Endothelial cell of umbilical vein (primary cell): ENCODE data around the gene NFYC. TPM values are rescaled to one million over a fixed set of nuclear protein-coding genes. Genes with fewer than 3 reads are reported as not detected.

ENCODE experiments used
- BruUV-seq: library from RNA; stranded (reverse); fragments of 400-500 nt; replicated peaks from 2 replicates; lab custom pipeline; 2021; lab: Mats Ljungman, UMichigan
- CTCF ChIA-PET: fragments of 300-600, 350-600 bp; sonication (Branson Sonifier 250); formaldehyde crosslinking; loops from one replicate; lab custom pipeline; 2021; ENCODE audit warnings: antibody characterized with exemption, inconsistent platforms; lab: Charles Lee
- POLR2A ChIA-PET: fragments of 300-600, 350-600 bp; sonication (Branson Sonifier 250); formaldehyde crosslinking; loops from one replicate; lab custom pipeline; 2021; ENCODE audit warnings: antibody characterized with exemption, inconsistent platforms; lab: Charles Lee
- DNase-seq: peaks from one replicate; pipeline ENCODE4 v3.0.0-alpha.2; 2011; ENCODE audit warnings: low read depth, low spot score
- FAIRE-seq: peaks from 2 replicates; lab custom pipeline; 2011; peaks lifted over from hg19 to GRCh38; lab: Jason Lieb, UNC
- H2AFZ ChIP-seq: 2 replicates; pipeline ENCODE4 v1.6.0; 2012; ENCODE audit warnings: low read depth, low read length, control low read depth, inconsistent platforms
- H3K27ac ChIP-seq: 2 replicates; pipeline ENCODE4 v1.5.1; 2011; ENCODE audit warnings: low read depth, mild to moderate bottlenecking, control low read depth, low read length, moderate library complexity; ENCODE audit not compliant: insufficient read depth
- H3K27me3 ChIP-seq, 2 experiments: 2 replicates each; pipeline versions ENCODE4 v1.6.0 to v1.6.1; 2011; ENCODE audit warnings: low read length in 2 of 2, mixed read lengths in 1 of 2; ENCODE audit not compliant: control insufficient read depth in 2 of 2, insufficient read depth in 2 of 2
- H3K36me3 ChIP-seq, 2 experiments: 2 replicates in 1 of 2; 3 replicates in 1 of 2; pipeline ENCODE4 v1.5.1; 2011; ENCODE audit warnings: low read length in 2 of 2, mild to moderate bottlenecking in 1 of 2, moderate library complexity in 1 of 2; ENCODE audit not compliant: control insufficient read depth in 2 of 2, insufficient read depth in 2 of 2; ENCODE audit errors: extremely low read depth in 1 of 2
- H3K4me1 ChIP-seq: 3 replicates; pipeline ENCODE4 v1.5.1; 2011; ENCODE audit warnings: mild to moderate bottlenecking, low read length; ENCODE audit not compliant: control insufficient read depth, insufficient read depth; ENCODE audit errors: extremely low read depth
- H3K4me2 ChIP-seq: 2 replicates; pipeline ENCODE4 v1.6.1; 2011; ENCODE audit warnings: low read length, control low read depth, mixed read lengths; ENCODE audit not compliant: insufficient read depth
- H3K4me3 ChIP-seq, 3 experiments: fragments of 200-600 bp in 1 of 3; sonication (generic), shearing (Covaris generic) in 1 of 3; replicated peaks in 1 of 3; 2 replicates each; pipeline ENCODE4 v1.5.1; 2011 to 2016; ENCODE audit warnings: control low read depth in 3 of 3, low read length in 3 of 3, mild to moderate bottlenecking in 2 of 3, inconsistent platforms in 1 of 3, low read depth in 1 of 3, moderate library complexity in 1 of 3; ENCODE audit not compliant: insufficient read depth in 1 of 3
- H3K79me2 ChIP-seq: 2 replicates; pipeline ENCODE4 v1.6.0; 2012; ENCODE audit warnings: low read length, inconsistent platforms; ENCODE audit not compliant: control insufficient read depth, insufficient read depth
- H3K9ac ChIP-seq: replicated peaks from 2 replicates; pipeline ENCODE3; 2011; ENCODE audit warnings: low read length, control low read depth; ENCODE audit not compliant: insufficient read depth; ENCODE audit errors: extremely low read depth
- H3K9me1 ChIP-seq: replicated peaks from 3 replicates; pipeline ENCODE4 v1.6.0; 2011; ENCODE audit warnings: mild to moderate bottlenecking, low read length; ENCODE audit not compliant: control insufficient read depth, insufficient read depth; ENCODE audit errors: extremely low read depth
- H3K9me3 ChIP-seq: replicated peaks from 2 replicates; pipeline ENCODE4 v1.5.1; 2012; ENCODE audit warnings: low read length, inconsistent platforms; ENCODE audit not compliant: control insufficient read depth, insufficient read depth
- H4K20me1 ChIP-seq: replicated peaks from 2 replicates; pipeline ENCODE3; 2011; ENCODE audit warnings: mild to moderate bottlenecking, low read length; ENCODE audit not compliant: control insufficient read depth, insufficient read depth; ENCODE audit errors: extremely low read depth
- CTCF ChIP-seq, 2 donors: IDR thresholded peaks; 1 replicate in 1 of 2; 2 replicates in 1 of 2; pipeline ENCODE4 v1.5.1; 2011; ENCODE audit warnings: low read length in 2 of 2, mild to moderate bottlenecking in 2 of 2, moderate library complexity in 2 of 2, control low read depth in 1 of 2, inconsistent platforms in 1 of 2, low read depth in 1 of 2; ENCODE audit not compliant: insufficient read depth in 1 of 2; ENCODE audit errors: extremely low read depth in 1 of 2
- EZH2 ChIP-seq: IDR thresholded peaks from 2 replicates; pipeline ENCODE4 v1.6.1; 2012; ENCODE audit warnings: borderline replicate concordance, low read depth, mild to moderate bottlenecking, moderate library complexity, low read length, inconsistent platforms; ENCODE audit not compliant: severe bottlenecking
- FOS ChIP-seq: IDR thresholded peaks from 2 replicates; pipeline ENCODE4 v1.6.1; 2011; ENCODE audit warnings: mild to moderate bottlenecking, low read length, moderate library complexity, borderline replicate concordance; ENCODE audit not compliant: insufficient read depth
- GATA2 ChIP-seq: IDR thresholded peaks from 2 replicates; pipeline ENCODE4 v1.7.0; 2011; ENCODE audit warnings: low read depth, mild to moderate bottlenecking, moderate library complexity, mixed read lengths, low read length; ENCODE audit not compliant: insufficient read length, insufficient read depth
- JUN ChIP-seq: IDR thresholded peaks from 2 replicates; pipeline ENCODE4 v1.6.1; 2011; ENCODE audit warnings: borderline replicate concordance, low read depth; ENCODE audit not compliant: insufficient read length, insufficient read depth
- MAX ChIP-seq: IDR thresholded peaks from 2 replicates; pipeline ENCODE4 v1.6.1; 2011; ENCODE audit not compliant: insufficient read depth, insufficient read length
- MYC ChIP-seq: IDR thresholded peaks from one replicate; pipeline ENCODE4 v1.6.1; 2011; ENCODE audit warnings: mild to moderate bottlenecking, low read depth, low read length
- POLR2A ChIP-seq: IDR thresholded peaks from 2 replicates; pipeline ENCODE4 v1.6.1; 2012; ENCODE audit warnings: low read depth, mild to moderate bottlenecking, control low read depth, low read length
- dilution Hi-C: fragments of 300-500 bp; cut with MboI; formaldehyde crosslinking; loops from one replicate; pipeline ENCODE4 v1.15.0; 2019; ENCODE audit warnings: low sequenced_read_pairs; ENCODE audit not compliant: extremely low pct_ligation_motif_present
- intact Hi-C: fragments of 100-400 bp; cut with micrococcal nuclease; formaldehyde crosslinking; loops from one replicate; pipeline ENCODE4 v1.10.0; 2022
- polyA plus RNA-seq, 4 experiments: library from polyadenylated mRNA; depleted of rRNA in 3 of 4; stranded (reverse) in 3 of 4; unstranded in 1 of 4; fragments of >200 nt; gene quantifications; 2 replicates each; pipeline versions ENCODE4 v1.2.1 to v1.2.3, GENCODE V29; 2011 to 2012; ENCODE audit warnings: missing spikeins in 1 of 4
- total RNA-seq: library from RNA; stranded (reverse); gene quantifications from 2 replicates; pipeline ENCODE4 v1.2.3, GENCODE V29; 2021

The NFYC gene
- total and polyA plus RNA-seq, 2 donors (not counting 3 experiments of a cell fraction or from before 2014, with no cell fraction given), result 51.1 to 81.7 TPM

- peaks cover 0 to 9% of the 10 kb centered on the region in 2 experiments for H3K27me3 ChIP-seq
- H3K27ac ChIP-seq, result no peak overlapping the region
- no peaks in the 10 kb centered on the region for H3K36me3 ChIP-seq
- TF ChIP-seq MAX, result no peak
- no peak for TF ChIP-seq GATA2
- no peak for TF ChIP-seq FOS
- TF ChIP-seq POLR2A, result no peak
- no peak for TF ChIP-seq JUN
- TF ChIP-seq MYC, result no peak
- no peak for TF ChIP-seq EZH2
- TF ChIP-seq CTCF (IDR thresholded peaks at IDR 0.05; ENCODE audit: extremely low read depth in 1 of 2, insufficient read depth in 1 of 2, low read depth in 1 of 2, low read length in 2 of 2), result no peak
- no peak overlapping the region for H3K4me2 ChIP-seq
- H3K79me2 ChIP-seq, result no peaks in the 10 kb centered on the region
- H4K20me1 ChIP-seq, result no peaks in the 10 kb centered on the region
- FAIRE-seq (no peak), DNase-seq (no peak)
- H2AFZ ChIP-seq, result peak overlapping the region; percentile 87
- no peak overlapping the region for H3K9ac ChIP-seq
- no TSS peak for BruUV-seq
- CTCF ChIA-PET, result interaction anchor here (0.7 to 2.7 kb wide), 3 partner anchors 15 to 40 kb away, joined by 3 to 19 read pairs (median 3); no protein-coding TSS in a partner anchor
- POLR2A ChIA-PET, result no interaction called here
- dilution Hi-C loops (no loop called here), intact Hi-C loops (no loop called here)
- no peak overlapping the region for H3K4me3 ChIP-seq
- H3K9me3 ChIP-seq, result no peaks in the 10 kb centered on the region
- peaks cover 14% of the 10 kb centered on the region for H3K4me1 ChIP-seq
- H3K9me1 ChIP-seq, result no peaks in the 10 kb centered on the region
These were observed 105.6 kb downstream of the NFYC start for GRCh38 chr1:40796939-40797667.
